Subcutaneous abdominal adipose tissue (tissue), 5 donors: ENCODE measurements around the gene NADK2.

ENCODE experiments used
- H3K27ac ChIP-seq: one replicate; pipeline ENCODE4 v1.7.0; 2013; ENCODE audit warnings: low read depth, mild to moderate bottlenecking, inconsistent platforms, low read length, moderate library complexity
- H3K27me3 ChIP-seq, 5 donors: one replicate each; pipeline ENCODE4 v1.7.0; 2013; ENCODE audit warnings: low read length in 5 of 5, inconsistent platforms in 1 of 5; ENCODE audit not compliant: control insufficient read depth in 5 of 5, insufficient read depth in 4 of 5
- H3K36me3 ChIP-seq, 5 donors: one replicate each; pipeline ENCODE4 v1.7.0; 2013; ENCODE audit warnings: low read length in 5 of 5; ENCODE audit not compliant: control insufficient read depth in 5 of 5, insufficient read depth in 5 of 5
- H3K4me1 ChIP-seq, 5 donors: one replicate each; pipeline ENCODE4 v1.7.0; 2013; ENCODE audit warnings: low read length in 5 of 5, mild to moderate bottlenecking in 3 of 5, moderate library complexity in 1 of 5; ENCODE audit not compliant: control insufficient read depth in 5 of 5, insufficient read depth in 5 of 5
- H3K4me3 ChIP-seq, 5 donors: one replicate each; pipeline ENCODE4 v1.7.0; 2013; ENCODE audit warnings: low read length in 5 of 5, low read depth in 1 of 5
- H3K9ac ChIP-seq, 5 donors: one replicate each; pipeline ENCODE4 v1.7.0; 2013; ENCODE audit warnings: low read length in 5 of 5, mild to moderate bottlenecking in 4 of 5, moderate library complexity in 3 of 5
- H3K9me3 ChIP-seq, 5 donors: one replicate each; pipeline ENCODE4 v1.7.0; 2013; ENCODE audit warnings: low read length in 5 of 5; ENCODE audit not compliant: control insufficient read depth in 5 of 5
- donor health status: healthy.
- donor health status: healthy.
- donor health status: healthy.
- donor health status: healthy.
- donor health status: healthy.

The NADK2 gene

GRCh38 chr5:36155291-36155690 lies 86.4 kb downstream of the NADK2 start:
- Histone ChIP-seq H3K9ac (no peak overlapping the region), H3K4me3 (no peak overlapping the region), H3K9me3 (no peaks in the 10 kb centered on the region), H3K27me3 (no peaks in the 10 kb centered on the region), H3K36me3 (peaks cover 7 to 27% (median 15%) of the 10 kb centered on the region in 5 donors), H3K27ac (no peak overlapping the region), H3K4me1 (peaks cover 2 to 63% (median 48%) of the 10 kb centered on the region in 5 donors)

GRCh38 chr5:36153726-36154125 lies 88.0 kb downstream of the NADK2 start:
- H3K9me3 ChIP-seq = no peaks in the 10 kb centered on the region
- H3K9ac ChIP-seq = peak overlapping the region in 4 of 5 donors; percentile 6 to 94 (median 72)
- no peaks in the 10 kb centered on the region for H3K27me3 ChIP-seq

GRCh38 chr5:36153298-36153677 lies 88.4 kb downstream of the NADK2 start:
- Histone ChIP-seq H3K9ac (peak overlapping the region in 4 of 5 donors; percentile 6 to 94 (median 72)), H3K9me3 (no peaks in the 10 kb centered on the region), H3K27ac (no peak overlapping the region), H3K27me3 (no peaks in the 10 kb centered on the region), H3K4me1 (peaks cover 2 to 55% (median 47%) of the 10 kb centered on the region in 5 donors), H3K36me3 (peaks cover 2 to 14% (median 3%) of the 10 kb centered on the region in 5 donors), H3K4me3 (peak overlapping the region; percentile 77 to 98 (median 90))

More at GRCh38 chr5:36153726-36154125, 88.0 kb downstream of the NADK2 start:
- Histone ChIP-seq H3K36me3 (peaks cover 3 to 15% (median 5%) of the 10 kb centered on the region in 5 donors), H3K4me3 (peak overlapping the region in 3 of 5 donors; percentile 90 to 98 (median 93)), H3K27ac (no peak overlapping the region), H3K4me1 (peaks cover 2 to 58% (median 50%) of the 10 kb centered on the region in 5 donors)

- Histone ChIP-seq H3K36me3 (peaks cover 2 to 10% (median 3%) of the 10 kb centered on the region in 5 donors), H3K9ac (peak overlapping the region; percentile 78 to 99 (median 94)), H3K27me3 (no peaks in the 10 kb centered on the region), H3K9me3 (no peaks in the 10 kb centered on the region), H3K4me1 (peaks cover 2 to 49% (median 46%) of the 10 kb centered on the region in 5 donors), H3K27ac (peak overlapping the region; percentile 71), H3K4me3 (peak overlapping the region; percentile 77 to 98 (median 90))
Measured at GRCh38 chr5:36152324-36153297, 89.1 kb downstream of the NADK2 start.

GRCh38 chr5:36151434-36152323 lies 90.0 kb downstream of the NADK2 start, which contains the start of the genes LMBRD2 and SKP2:
Gene LMBRD2, minus strand, starts transcription at chr5:36151887. Its CDS starts 8,538 bp downstream, at chr5:36143349.
Gene SKP2, plus strand, starts transcription at chr5:36152111. Its CDS starts 152 bp downstream, at chr5:36152263.
- Histone ChIP-seq H3K4me3 (peak within 1 kb of the TSS; percentile 77 to 98 (median 90)), H3K36me3 (peaks cover 2 to 10% (median 3%) of the 10 kb centered on the region in 5 donors), H3K27ac (peak within 1 kb of the TSS; percentile 71), H3K4me1 (peaks cover 2 to 47% (median 40%) of the 10 kb centered on the region in 5 donors), H3K27me3 (no peaks in the 10 kb centered on the region), H3K9ac (peak within 1 kb of the TSS; percentile 78 to 99 (median 94)), H3K9me3 (no peaks in the 10 kb centered on the region)

GRCh38 chr5:36150676-36151433 lies 90.9 kb downstream of the NADK2 start:
- Histone ChIP-seq H3K4me3 (peak overlapping the region; percentile 77 to 98 (median 90)), H3K27me3 (no peaks in the 10 kb centered on the region), H3K4me1 (peaks cover 2 to 39% (median 32%) of the 10 kb centered on the region in 5 donors), H3K27ac (peak overlapping the region; percentile 71), H3K36me3 (peaks cover 0 to 7% (median 3%) of the 10 kb centered on the region in 5 donors), H3K9ac (peak overlapping the region; percentile 3 to 99 (median 91)), H3K9me3 (no peaks in the 10 kb centered on the region)

- H3K27ac ChIP-seq = no peak overlapping the region
- peaks cover 1 to 20% (median 18%) of the 10 kb centered on the region in 5 donors for H3K4me1 ChIP-seq
- no peak overlapping the region for H3K9ac ChIP-seq
- H3K27me3 ChIP-seq = no peaks in the 10 kb centered on the region
- no peak overlapping the region for H3K4me3 ChIP-seq
- no peaks in the 10 kb centered on the region for H3K9me3 ChIP-seq
- H3K36me3 ChIP-seq = no peaks in the 10 kb centered on the region
Measured at GRCh38 chr5:36147681-36148080, 94.0 kb downstream of the NADK2 start.

- Histone ChIP-seq H3K27ac (no peak overlapping the region), H3K27me3 (no peaks in the 10 kb centered on the region), H3K36me3 (peaks cover 0 to 4% (median 0%) of the 10 kb centered on the region in 5 donors), H3K9ac (no peak overlapping the region), H3K4me1 (peaks cover 0 to 12% (median 11%) of the 10 kb centered on the region in 5 donors), H3K9me3 (no peaks in the 10 kb centered on the region), H3K4me3 (no peak overlapping the region)
Measured at GRCh38 chr5:36146390-36146789, 95.3 kb downstream of the NADK2 start.

- Histone ChIP-seq H3K9ac (no peak overlapping the region), H3K4me3 (no peak overlapping the region), H3K27me3 (no peaks in the 10 kb centered on the region), H3K4me1 (peaks cover 0 to 3% (median 2%) of the 10 kb centered on the region in 5 donors), H3K36me3 (peaks cover 2 to 11% (median 7%) of the 10 kb centered on the region in 5 donors), H3K9me3 (no peaks in the 10 kb centered on the region), H3K27ac (no peak overlapping the region)
Measured at GRCh38 chr5:36145311-36145710, 96.4 kb downstream of the NADK2 start.
